Activated gamma-delta T cell treated with Interleukin-2 at 50 U/mL for 16 hours (primary cell): Measurements from ENCODE around the gene TMIGD3.

ENCODE experiments used
- DNase-seq: peaks from one replicate; pipeline ENCODE4 v3.0.0-alpha.2; 2020

Gene TMIGD3

DNA sequence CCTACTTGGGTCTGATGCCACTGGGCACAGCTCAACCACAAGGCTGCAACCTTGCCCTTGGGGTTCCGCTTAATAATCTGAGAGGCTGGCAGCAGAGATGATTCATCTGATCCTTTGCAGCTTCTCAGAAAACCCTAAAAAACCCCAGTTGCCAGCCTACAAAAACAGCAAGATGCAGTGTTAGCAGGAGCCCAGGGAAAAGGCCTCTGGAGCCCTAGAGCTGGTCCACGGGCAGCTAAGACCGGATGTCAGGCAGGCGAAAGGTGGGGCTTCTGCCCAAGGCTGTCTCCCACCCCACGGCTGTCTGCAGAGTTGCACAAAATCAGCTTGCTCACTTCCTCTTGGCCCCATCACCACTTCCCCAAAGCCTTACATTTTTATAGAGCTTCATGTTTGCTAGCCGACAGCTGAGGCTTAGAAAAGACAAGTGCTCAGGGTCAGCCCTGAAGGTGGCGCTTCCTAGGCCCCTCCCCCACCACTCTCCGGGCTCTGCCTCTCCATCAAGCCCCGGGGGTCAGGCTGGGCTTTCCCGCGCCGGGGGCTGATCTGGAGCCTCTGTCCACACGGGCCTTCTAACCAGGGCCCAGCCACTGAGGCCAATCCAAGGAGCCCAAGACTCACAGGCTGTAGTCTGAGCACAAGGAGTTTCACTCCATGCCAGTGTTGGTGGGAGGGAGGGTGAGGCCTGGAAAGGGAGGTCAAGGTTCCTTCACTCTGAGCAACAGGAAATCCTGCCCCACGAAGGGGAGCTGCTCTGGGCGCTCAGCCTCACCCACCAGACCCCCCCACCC, 4.2 kb upstream of the TMIGD3 start:
- DNase-seq: peak; percentile 71

DNA sequence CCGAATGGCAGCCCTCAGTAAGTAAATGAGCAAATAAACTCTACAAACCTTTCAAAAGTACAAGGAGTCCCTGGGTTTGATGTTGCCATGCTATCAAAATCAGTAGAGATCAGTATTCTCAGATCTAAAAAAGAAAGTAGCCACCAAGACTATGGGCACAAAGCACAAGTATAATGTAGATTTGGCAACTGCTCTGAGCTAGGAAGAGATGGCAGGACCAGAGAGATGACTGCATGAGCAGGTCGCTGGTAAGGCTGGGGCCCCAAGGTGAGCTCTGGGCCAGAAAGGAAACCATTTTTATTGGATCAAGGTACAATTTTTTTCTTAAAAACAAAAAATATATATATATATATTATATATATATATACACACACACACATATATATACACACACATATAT, 3.1 kb upstream of the TMIGD3 start:
- no peak for DNase-seq

DNA sequence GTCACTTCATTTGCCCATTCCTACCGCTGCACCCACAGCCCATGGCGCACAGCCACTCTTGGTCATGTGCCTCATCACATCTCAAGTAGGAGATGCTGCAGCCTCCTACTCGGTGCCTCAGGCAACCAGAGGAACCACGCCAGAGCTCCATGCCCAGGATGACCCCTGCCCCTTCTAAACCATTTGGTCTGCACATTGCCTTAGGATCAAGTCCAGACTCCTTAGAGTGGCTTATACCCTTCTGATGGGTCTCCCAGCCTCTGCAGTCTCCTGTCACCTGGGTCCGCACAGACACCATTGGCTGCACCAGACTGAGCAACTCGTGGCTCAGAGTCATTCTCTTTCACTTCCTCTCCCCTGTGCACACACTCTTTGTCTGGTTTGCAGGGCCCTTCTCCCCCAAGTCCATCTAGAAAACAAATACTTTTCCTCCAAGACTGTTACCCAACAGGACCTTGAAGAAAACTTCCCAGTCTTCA, 2.2 kb upstream of the TMIGD3 start:
- no peak for DNase-seq

DNA sequence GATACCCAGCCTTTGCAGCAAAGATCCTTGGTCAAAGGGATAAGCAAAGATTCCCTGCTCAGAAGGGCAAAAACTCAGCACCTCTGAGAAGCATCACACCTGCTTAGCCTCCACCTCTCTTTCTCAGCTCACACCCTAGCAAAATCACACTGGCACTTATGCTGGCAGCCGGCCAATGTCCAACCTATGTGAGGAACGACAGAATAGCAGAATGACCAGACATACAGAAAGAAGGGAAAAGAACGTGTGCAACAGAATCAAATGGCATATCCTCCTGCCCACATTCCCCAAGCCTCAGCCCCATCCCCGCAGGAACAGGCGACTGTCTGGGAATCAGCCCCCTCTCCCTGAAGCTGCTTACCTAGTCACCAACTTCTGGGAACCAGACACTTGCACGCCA, 664 bp upstream of the TMIGD3 start:
- no peak for DNase-seq

DNA sequence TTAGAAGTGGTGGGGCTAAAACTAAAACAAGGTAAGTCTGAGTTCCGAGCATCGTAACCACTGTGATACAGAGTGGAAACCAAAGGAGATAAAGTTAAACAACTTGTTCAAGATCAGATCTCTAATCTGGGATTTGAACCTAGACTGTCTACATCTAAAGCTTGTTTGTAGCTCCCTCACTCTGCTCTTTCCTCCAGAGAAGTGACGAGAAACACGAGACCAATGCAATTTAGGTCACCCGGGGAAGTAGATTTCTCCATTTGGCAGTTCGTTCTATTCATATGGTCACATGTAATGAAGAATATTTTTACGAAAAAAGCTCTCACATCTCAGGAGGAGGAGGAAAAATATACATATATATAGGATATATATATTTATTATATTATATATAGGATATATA, 1.8 kb downstream of the TMIGD3 start:
- DNase-seq: no peak

DNA sequence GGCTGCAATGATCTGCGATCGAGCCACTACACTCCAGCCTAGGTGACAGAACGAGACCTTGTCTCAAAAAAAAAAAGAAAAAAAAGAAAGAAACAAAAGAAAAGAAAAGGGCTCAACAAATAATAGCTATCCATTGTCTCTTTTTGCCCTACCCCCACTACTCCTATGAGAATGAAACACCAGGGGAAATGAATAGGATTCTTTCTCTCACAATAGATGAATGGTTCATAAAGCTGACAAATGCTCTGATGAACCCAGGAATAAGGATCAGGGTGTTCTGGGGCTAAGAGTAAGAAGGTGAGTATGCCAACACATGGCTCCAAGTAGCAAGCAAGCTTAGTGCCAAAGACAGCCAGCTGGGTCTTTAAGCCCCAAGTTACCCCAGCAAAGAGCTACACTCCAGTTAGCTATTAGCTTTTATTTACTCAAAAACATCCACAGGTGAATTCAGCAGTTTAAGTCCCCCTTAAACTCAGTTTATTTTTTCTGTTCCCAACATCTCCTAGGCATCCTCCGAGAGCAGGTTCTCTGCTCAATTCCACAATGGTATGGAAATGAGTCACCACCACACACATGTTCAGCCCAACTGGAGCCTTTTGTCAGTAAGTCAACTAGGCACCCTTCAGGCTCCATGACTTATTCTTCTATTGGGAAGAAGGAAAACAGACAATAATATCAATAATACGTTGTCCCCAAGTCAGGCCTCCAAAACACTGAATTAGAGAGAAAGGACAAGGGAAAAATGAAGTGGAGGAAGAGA, 4.2 kb downstream of the TMIGD3 start:
- DNase-seq: no peak

DNA sequence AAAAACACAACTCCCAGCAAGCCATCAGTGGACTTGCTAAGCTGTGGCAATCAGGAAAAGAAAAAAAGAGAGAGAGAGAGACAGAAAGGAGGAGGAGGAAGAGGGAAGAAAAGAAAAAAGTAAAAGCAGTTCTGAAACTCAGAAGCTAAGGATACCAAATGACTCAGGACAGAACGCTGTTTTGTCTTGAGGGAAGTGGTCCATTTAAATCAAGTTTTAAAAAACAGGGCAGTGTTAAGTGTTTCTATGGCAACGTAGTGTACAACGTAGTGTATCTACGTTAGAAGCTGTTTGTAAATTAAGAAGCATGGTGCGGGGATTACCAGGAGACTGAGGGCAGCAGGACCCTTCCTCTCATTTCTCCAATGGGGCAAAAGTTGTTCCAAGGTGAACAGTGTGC, 5.8 kb downstream of the TMIGD3 start:
- DNase-seq: no peak

DNA sequence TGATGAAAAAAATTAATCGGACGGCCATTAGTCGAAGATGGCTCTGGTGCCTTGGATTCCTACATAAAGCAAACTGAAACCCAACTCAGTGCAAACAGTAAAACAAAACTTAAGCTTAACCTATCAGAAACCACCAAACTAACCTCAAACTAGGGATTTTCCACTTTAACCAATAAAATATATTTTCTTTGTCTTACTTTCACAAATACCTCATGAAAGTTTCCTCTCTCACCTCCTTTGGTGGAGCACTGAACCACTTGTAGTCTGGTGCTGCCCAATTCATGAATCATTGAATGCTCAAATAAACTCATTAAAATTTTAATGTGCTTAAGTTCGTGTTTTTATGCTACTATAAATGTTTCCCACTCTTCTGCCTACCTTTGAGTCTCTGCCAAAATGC, 7.0 kb downstream of the TMIGD3 start:
- no peak for DNase-seq

DNA sequence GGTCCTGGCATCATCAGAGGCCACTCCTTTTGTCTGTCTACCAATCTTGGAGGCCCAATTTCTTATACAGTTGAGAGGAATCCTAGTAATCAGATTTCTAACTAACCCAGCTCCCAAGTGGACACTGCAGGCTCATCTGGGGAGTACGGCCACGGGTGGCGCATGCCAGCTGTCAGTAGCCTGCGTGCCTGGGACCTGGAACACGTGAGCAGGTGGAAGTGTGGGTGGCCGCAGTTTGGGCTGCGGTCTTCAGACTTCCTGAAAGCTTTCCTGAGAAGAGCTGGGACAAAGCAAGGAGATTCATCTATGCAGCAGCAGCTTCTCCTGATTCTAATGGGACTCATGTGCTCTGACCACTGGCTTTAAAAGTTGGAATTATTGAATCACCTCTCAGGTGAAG, 12.4 kb downstream of the TMIGD3 start:
- no peak for DNase-seq

DNA sequence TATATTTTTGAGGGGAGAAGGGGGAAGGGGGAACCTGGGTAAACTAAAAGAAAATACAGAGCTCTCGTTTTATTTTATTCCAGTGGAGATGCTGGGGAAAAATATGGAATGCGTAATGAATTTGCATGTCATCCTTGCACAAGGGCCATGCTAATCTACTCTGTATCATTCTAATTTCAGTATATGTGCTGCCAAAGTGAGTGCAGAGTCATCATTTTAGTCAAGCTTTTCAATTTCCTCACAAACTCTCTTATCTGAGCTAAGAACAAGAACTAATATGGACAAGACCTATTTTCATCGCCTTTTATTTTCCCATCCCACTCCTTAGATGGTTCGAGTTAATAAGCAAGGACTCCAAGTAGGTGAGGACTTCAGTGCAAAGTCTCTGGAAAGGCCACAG, 13.2 kb downstream of the TMIGD3 start:
- DNase-seq: no peak

DNA sequence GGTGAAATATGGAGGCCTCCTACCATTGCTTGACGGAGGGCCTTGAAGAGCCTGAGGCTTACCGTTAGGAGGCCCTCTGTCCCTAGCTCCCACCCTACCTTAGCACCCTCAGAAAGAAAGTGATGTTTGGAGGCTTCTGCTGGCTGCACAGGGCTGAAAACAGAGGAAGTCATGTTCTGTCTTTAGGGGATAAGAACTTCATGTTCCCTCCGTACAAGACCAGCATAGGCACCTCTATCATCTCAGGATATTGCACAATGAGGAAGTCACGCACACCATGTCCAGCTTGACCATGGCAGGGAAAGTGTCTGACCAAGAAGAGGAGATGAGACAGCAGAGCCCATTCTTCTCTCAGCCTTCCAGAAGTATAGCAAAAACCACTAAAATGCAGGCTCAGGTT, 13.8 kb downstream of the TMIGD3 start:
- DNase-seq: no peak

DNA sequence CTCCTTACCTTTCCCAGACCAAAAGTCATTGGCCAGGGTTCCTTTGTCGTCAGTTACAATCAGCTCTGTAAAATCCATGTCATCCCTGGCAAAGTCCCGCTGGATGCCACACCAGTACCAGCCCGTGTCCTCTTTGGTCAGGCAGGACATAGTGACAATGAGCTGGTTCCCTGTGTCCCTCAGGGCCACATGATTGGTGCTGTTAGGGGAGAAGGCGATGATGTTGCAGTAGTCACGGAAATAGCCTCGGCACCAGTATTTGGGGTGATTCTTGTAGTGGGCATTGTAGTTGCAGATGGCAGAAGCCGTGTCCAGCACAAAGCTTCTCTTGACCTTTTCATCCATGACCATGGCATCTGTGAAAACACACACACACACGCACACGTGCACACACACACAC, 14.8 kb downstream of the TMIGD3 start:
- DNase-seq: no peak

DNA sequence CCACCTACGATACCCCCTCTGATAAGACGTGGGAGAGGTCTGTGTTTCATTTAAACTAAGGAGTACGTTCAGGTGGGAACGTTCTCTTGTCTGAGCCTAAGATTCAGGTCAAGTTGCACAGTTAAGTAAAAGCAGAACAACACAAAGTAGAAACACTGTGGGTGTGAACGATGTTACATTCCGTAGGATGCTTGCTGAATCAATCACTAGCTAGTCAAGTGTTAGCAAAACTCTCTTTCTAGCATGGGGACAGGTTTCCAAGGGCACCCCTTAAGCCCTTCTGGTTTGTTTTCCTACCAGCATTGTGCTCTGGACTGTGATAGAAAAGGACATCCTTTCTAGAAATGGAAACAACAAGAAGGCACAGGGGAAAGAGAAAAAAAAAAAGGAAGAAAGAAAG, 16.3 kb downstream of the TMIGD3 start:
- DNase-seq: no peak

DNA sequence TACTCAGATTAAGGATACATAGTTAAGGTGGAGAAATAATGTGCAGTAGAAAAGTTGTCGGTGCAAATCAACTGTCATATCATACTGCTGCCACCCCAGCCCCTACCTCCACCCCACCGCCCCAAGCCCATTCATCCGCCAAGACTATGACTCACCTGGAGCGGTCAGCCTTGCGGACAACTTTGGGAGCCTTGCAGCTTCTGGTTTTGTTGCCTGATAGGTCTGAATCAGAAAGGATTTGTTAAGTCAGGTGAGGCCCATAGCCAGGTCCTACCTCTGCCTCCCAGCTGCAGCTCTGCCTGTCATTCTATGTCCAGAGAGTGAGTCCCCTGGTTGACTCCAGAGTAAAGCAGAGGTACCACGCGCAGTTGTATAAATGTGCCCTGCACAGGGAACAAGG, 17.0 kb downstream of the TMIGD3 start:
- no peak for DNase-seq

DNA sequence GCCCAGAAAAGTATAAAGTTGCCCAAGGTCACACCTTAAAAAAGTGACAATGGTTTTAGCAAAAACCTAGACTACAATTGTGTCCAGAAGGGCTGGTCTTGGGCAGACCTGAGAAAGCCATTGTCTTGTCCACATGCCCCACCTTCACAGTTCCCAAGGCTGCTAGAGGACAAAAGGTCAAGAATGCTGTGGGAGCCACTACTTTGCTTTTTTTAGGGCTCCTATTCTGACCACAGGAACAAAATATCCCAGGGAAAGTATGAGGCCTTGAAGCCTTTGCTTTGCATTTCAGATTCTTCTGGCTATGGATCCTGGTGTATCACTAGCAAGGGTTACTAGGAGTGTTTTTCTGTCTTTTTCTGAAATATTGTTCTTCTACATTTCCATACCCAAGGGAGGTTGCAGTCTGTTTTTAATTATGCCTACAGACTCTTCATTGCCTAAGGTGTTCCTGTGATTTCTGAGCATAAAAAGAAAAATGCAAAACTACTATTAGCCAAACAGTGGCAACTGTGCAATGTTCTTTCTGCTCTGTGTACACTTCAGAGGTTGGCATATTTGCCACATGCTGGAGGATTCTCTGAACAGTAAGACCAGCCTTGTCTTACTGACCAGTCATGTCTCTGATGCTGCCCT, 18.9 kb downstream of the TMIGD3 start:
- no peak for DNase-seq

DNA sequence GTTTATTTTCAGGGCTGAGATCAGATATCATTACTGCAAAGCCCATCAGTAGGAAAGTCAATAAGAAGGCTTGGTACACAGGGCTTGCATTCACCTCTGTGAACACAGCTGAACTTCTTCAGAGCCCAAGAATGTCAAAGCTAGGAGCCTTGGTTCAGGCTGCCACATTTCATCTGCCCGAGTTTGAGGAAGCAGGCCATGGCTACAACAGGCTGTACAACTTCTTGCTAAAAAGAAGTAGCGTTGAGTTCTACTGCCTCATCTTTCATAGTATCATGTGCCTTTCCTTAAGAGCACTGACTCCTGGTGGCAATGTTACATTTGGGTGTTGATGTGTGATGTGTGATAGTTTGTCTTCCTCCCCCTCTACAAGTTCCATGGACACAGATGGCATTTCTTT, 19.6 kb downstream of the TMIGD3 start:
- DNase-seq: no peak

DNA sequence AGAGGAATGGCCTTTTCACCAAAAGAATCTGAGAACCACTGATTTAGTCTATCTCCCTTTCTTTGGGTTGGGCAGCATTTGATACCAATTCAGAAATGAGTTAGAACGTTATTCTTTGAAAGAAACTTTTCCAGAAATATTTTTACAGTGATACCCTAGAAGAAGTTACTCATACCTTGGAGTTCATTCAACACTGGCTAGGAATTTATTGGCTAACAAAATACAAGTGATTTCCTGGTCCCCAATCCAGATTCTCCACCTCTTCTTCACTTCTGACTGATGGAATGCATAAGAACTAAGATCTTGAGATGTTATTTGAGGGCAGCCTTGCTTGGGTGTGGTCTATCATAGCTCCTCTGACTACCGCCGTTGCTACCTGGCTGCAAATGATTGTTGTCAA, 20.3 kb downstream of the TMIGD3 start:
- no peak for DNase-seq

DNA sequence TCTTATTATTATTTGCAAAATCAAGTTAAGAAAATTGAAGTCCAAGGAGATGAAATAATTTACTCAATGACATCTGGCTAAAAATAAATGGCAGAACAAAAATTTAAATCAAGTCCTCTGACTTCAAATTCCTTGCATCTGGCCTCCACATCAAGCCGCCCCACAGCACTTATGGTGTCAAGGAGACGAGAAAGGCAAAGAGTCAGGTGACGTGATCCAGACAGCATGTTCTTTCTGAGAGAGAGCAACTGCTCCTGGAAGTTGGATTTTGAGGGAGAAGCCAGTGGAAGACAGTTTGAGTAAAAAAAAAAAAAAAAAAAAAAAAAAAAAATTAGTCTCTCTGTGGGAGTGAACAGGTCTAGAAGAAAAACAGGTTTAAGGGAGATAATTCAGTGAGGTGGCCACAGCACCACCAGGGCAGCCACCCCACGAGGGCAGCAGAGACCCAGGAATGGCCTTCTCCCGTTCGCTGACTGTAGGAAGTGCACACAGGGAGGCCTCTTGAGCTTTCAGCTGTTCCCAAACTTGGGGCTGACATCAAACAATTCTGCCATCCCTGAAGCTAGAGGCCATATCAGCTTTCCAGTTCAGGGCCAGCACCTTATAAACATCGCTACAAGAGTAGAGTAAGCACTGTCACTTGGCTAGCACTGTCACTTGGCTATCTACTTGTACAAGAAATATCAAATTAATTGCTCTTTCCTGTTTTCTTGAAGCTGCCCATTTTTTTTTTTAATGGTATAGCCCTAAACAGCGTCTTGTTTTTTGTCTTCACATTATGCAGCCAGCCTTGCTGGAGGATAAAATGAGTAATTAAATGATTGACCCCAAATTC, 21.8 kb downstream of the TMIGD3 start:
- DNase-seq: peak; percentile 44

DNA sequence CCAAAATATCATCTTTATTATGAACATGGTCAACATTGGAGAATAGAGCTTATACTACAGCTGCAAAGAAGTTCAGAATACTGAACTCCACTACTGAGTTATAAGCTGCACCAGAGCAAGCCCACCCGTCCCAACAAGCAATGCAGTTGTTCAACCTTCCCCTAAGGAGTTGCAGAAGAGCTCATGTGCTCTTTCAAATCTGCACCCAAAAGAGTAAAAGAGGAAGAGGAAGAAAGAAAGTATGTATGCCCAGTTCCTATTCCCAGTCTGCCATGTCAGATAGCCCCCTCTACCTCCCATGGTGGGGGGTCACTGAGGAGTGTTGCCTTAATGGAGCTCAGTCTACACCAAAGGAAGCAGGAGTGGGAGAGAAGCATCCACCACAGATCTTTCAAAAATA, 22.8 kb downstream of the TMIGD3 start:
- no peak for DNase-seq

DNA sequence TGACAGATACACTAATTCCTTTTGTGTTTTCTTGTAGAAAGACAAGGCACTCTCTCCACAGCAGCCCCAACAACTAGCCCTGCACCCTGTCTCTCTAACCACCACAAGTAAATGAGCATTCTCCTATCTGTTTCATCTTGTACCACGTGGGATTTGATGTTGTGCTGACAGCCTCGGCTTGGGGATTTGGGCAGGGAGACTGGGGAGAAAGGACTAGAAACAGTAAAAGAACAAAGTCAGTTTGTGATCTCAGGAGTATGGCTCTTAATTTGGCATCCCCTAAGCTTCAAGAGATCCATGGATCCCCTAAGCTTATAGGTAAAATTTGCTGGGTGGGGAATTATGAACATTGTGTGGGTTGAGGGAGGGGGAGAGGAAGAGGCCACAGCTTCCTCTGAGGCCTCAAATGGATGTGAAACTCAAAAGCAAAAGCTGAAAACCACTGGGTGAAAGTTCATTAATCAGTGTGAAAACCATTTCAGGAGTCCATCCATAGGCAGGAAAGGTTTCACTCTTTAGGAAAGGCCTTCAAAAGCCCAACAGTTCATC, 26.6 kb downstream of the TMIGD3 start:
- peak; percentile 26 for DNase-seq

DNA sequence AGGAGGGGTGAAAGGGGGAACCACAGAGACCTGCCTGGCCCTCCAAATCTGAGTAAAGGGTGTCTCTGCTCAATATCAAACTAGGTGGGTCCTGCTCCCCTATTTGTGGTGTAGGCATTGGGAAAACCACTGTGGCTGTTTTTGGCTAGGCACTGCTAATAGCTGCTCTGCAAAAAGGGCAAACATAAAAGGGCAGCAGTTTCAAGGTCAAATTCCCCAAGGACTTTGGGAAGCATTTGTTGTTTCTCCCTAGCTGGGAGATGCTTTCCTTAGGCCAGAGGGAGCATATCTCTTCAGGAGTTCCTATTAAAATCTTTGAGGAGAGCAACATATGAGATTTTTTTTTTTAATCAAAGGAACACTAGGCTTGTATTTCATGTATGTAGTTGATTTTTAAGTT, 27.2 kb downstream of the TMIGD3 start:
- DNase-seq: no peak

DNA sequence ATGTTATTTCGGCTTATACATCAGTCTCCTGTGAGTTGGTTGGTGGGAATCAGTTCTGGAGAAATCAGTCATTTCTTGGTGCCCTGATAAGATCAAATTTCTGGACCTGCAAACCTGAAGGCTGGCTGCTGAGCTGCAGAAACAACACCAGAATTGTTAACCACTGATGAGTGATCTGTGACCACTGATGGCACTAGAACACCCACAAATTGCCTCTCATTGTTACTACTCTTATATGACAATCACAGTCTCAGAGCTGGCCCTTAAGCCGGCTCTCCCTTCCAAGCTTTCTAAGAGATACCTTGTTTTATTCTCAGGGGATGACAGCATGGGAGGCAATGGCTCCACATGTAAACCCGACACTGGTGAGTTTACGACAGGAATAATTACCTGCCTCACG, 27.7 kb downstream of the TMIGD3 start:
- peak; percentile 9 for DNase-seq

DNA sequence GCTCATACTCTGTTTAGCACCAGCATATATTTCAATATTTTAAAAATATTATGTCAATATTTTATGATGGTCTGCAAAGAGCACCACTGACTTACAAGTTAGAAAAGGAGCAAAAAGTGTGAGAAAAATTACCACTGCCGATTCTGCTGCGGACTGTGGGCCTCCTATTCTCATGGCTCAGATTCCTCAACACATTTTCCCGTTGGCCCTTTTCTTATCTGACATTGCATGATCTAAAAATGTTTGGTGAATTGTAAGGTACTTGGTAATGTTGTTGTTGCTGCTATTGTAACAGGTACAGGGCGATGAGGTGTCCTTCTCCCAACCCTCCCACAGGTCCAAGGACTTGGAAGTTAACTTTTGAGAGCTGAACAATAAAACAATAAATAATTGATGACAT, 28.9 kb downstream of the TMIGD3 start:
- no peak for DNase-seq
